ENCODE results near the gene CD59.

DNA sequence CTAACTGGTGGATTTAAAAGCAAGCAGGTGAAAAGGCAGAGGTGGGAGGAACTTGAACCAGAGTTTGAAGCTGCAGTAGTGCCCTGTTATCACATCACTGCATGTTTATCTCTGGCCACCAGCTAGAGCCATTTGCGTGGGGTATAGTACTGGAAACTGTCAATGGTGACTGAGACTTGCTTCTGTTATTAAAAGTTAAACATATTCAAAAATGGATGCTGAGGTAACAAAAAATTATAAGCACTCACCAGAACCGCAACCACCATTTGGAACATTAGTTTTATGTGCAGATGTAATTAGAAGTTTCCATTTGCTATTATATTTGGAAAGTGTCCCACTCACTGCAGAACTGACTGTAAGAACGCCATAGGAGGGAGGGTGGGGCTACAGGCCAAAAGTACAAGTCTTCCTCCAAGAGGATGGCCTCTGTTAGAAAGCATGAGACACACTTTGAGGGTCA lies 1.2 kb upstream of the CD59 start:
- TF ChIP-seq POLR2A (IDR thresholded peaks at IDR 0.05; ENCODE audit: extremely low read depth, insufficient read length): no peak
- TF ChIP-seq, protein P1, sequence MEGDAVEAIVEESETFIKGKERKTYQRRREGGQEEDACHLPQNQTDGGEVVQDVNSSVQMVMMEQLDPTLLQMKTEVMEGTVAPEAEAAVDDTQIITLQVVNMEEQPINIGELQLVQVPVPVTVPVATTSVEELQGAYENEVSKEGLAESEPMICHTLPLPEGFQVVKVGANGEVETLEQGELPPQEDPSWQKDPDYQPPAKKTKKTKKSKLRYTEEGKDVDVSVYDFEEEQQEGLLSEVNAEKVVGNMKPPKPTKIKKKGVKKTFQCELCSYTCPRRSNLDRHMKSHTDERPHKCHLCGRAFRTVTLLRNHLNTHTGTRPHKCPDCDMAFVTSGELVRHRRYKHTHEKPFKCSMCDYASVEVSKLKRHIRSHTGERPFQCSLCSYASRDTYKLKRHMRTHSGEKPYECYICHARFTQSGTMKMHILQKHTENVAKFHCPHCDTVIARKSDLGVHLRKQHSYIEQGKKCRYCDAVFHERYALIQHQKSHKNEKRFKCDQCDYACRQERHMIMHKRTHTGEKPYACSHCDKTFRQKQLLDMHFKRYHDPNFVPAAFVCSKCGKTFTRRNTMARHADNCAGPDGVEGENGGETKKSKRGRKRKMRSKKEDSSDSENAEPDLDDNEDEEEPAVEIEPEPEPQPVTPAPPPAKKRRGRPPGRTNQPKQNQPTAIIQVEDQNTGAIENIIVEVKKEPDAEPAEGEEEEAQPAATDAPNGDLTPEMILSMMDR (IDR thresholded peaks at IDR 0.05; ENCODE audit: low read depth, low read length): no peak
- TF ChIP-seq, protein P2, sequence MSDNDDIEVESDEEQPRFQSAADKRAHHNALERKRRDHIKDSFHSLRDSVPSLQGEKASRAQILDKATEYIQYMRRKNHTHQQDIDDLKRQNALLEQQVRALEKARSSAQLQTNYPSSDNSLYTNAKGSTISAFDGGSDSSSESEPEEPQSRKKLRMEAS (IDR thresholded peaks at IDR 0.05; ENCODE audit: low read depth, low read length): no peak
- no peak for TF ChIP-seq MYC (IDR thresholded peaks at IDR 0.05; ENCODE audit: low read depth, low read length)

Data from NB4 (cell line).